ENCODE measurements around the gene DGKB. TPM values are rescaled to one million over a fixed set of nuclear protein-coding genes. Genes with fewer than 3 reads are reported as not detected.

The DGKB gene
- polyA plus RNA-seq, 1 of the 3 experiments (the other 2 are of a cell fraction): 2.1 TPM

GRCh38 chr7:14843755-14844154 is 58.8 kb downstream of the DGKB start (continued):
- no peak for TF ChIP-seq REST (IDR thresholded peaks at IDR 0.05; ENCODE audit: low read depth, low read length)
- no peak for TF ChIP-seq ZBTB33 (IDR thresholded peaks at IDR 0.05; ENCODE audit: borderline replicate concordance, low read depth)
- no peak for TF ChIP-seq RFX5 (IDR thresholded peaks at IDR 0.05; ENCODE audit: low read length)
- TF ChIP-seq ELF1 (IDR thresholded peaks at IDR 0.05): no peak
- no peak for TF ChIP-seq SMC3 (IDR thresholded peaks at IDR 0.05; ENCODE audit: low read depth, low read length)
- TF ChIP-seq TCF12 (IDR thresholded peaks at IDR 0.05): no peak
- no peak for TF ChIP-seq IRF3 (IDR thresholded peaks at IDR 0.05; ENCODE audit: low read depth, low read length)

- ChIA-PET CTCF (no interaction called here), POLR2A (no interaction called here)
- no peaks in the 10 kb centered on the region for H3K79me2 ChIP-seq (ENCODE audit: insufficient read depth)
- H2AFZ ChIP-seq (ENCODE audit: low read depth): peak overlapping the region; percentile 31; the same call in 1 of the 2 replicates
- H3K9me3 ChIP-seq: no peaks in the 10 kb centered on the region
- peaks cover 2 to 30% of the 10 kb centered on the region in 2 experiments; a peak in 3 of 4 replicates for H3K4me1 ChIP-seq (ENCODE audit: control insufficient read depth in 1 of 2, insufficient read depth in 2 of 2, low read depth in 1 of 2, low read length in 1 of 2)
- no peak for DNase-seq
- no peak overlapping the region for H3K9ac ChIP-seq
- no peaks in the 10 kb centered on the region for H3K36me3 ChIP-seq (replicated peaks in 1 of 2; ENCODE audit: control insufficient read depth in 1 of 2, insufficient read depth in 2 of 2, low read length in 1 of 2)
- no peaks in the 10 kb centered on the region for H3K9me2 ChIP-seq
- H4K20me1 ChIP-seq (ENCODE audit: insufficient read depth): no peaks in the 10 kb centered on the region
- H3K27ac ChIP-seq (ENCODE audit: low read depth in 2 of 2, low read length in 1 of 2): peak overlapping the region in 1 of 2 experiments; percentile 62; a peak in 2 of 4 replicates
- H3F3A ChIP-seq (replicated peaks; ENCODE audit: insufficient read depth): peaks cover 23% of the 10 kb centered on the region
- H3K4me3 ChIP-seq (ENCODE audit: low read depth in 2 of 2, low read length in 1 of 2): no peak overlapping the region
- no peak for TF ChIP-seq TAF1 (IDR thresholded peaks at IDR 0.05; ENCODE audit: borderline replicate concordance, low read depth, low read length)
- TF ChIP-seq POLR2AphosphoS5 (IDR thresholded peaks at IDR 0.05; ENCODE audit: low read depth, low read length): no peak
- no peak for TF ChIP-seq PBX3 (IDR thresholded peaks at IDR 0.05)
- TF ChIP-seq EP300 (IDR thresholded peaks at IDR 0.05; ENCODE audit: borderline replicate concordance in 1 of 2, low read depth in 1 of 2, low read length in 1 of 2): no peak
- no peak overlapping the region for H3K4me2 ChIP-seq
- H3K27me3 ChIP-seq (ENCODE audit: insufficient read depth): no peaks in the 10 kb centered on the region
Measured at GRCh38 chr7:14842523-14842922, 60.0 kb downstream of the DGKB start.

All from SK-N-SH (cell line).